Natural killer cell (primary cell): ENCODE data around the gene ATP8B4. TPM values are rescaled to one million over a fixed set of nuclear protein-coding genes. Genes with fewer than 3 reads are reported as not detected.

Source experiments
- ATAC-seq, 3 donors: fragments of 150-1000 bp in 2 of 3; fragments of 200-7000 bp in 1 of 3; cut with Tn5 transposase; 1 replicate in 1 of 3; 2 replicates in 2 of 3; pipeline ENCODE4 v1.10.0; 2021; ENCODE audit warnings: mild to moderate bottlenecking in 2 of 3, moderate library complexity in 2 of 3
- DNase-seq, 2 donors: peaks; one replicate each; pipeline versions ENCODE4 v3.0.0 to v3.0.0-alpha.2; 2013 to 2021; ENCODE audit warnings: mixed read lengths in 1 of 2
- H3K27ac ChIP-seq: one replicate; pipeline ENCODE4 v1.5.1; 2013; ENCODE audit warnings: mild to moderate bottlenecking, low read length
- H3K27me3 ChIP-seq: one replicate; pipeline ENCODE4 v1.6.1; 2013; ENCODE audit warnings: low read length; ENCODE audit not compliant: control insufficient read depth, insufficient read depth
- H3K36me3 ChIP-seq: one replicate; pipeline ENCODE4 v1.6.1; 2013; ENCODE audit warnings: low read length; ENCODE audit not compliant: control insufficient read depth, insufficient read depth
- H3K4me1 ChIP-seq: one replicate; pipeline ENCODE4 v1.6.1; 2013; ENCODE audit warnings: low read length; ENCODE audit not compliant: control insufficient read depth, insufficient read depth
- H3K4me3 ChIP-seq: one replicate; pipeline ENCODE4 v1.5.1; 2013; ENCODE audit warnings: low read length
- H3K9me3 ChIP-seq: one replicate; pipeline ENCODE4 v1.6.1; 2013; ENCODE audit warnings: low read length; ENCODE audit not compliant: control insufficient read depth, insufficient read depth
- H3K27ac Mint-ChIP-seq, 2 donors: one replicate each; pipeline ENCODE4 v1.8.0; 2022; ENCODE audit warnings: mild to moderate bottlenecking in 2 of 2, mixed read lengths in 2 of 2, moderate library complexity in 1 of 2
- H3K27me3 Mint-ChIP-seq, 2 donors: one replicate each; pipeline ENCODE4 v1.8.0; 2022; ENCODE audit warnings: low read depth in 2 of 2, mixed read lengths in 2 of 2
- H3K36me3 Mint-ChIP-seq: one replicate; pipeline ENCODE4 v1.8.0; 2022; ENCODE audit warnings: mixed read lengths
- H3K4me1 Mint-ChIP-seq, 2 donors: one replicate each; pipeline ENCODE4 v1.8.0; 2022; ENCODE audit warnings: mixed read lengths in 2 of 2
- H3K4me3 Mint-ChIP-seq: one replicate; pipeline ENCODE4 v1.8.0; 2022; ENCODE audit warnings: mild to moderate bottlenecking, moderate library complexity, mixed read lengths
- H3K9me3 Mint-ChIP-seq, 2 donors: one replicate each; pipeline ENCODE4 v1.8.0; 2022; ENCODE audit warnings: mixed read lengths in 2 of 2
- CTCF ChIP-seq: fragments of 200-600 bp; IDR thresholded peaks from one replicate; pipeline ENCODE4 v1.8.0; 2022; ENCODE audit warnings: antibody characterized with exemption
- WGBS: methylation state at CpG from one replicate; pipeline ENCODE4 v1.1.7; 2013; ENCODE audit warnings: missing lambda C conversion rate; ENCODE audit not compliant: insufficient coverage; 5-methylcytosine and 5-hydroxymethylcytosine counted together
- intact Hi-C: fragments of 100-400 bp; cut with micrococcal nuclease; formaldehyde crosslinking; loops from one replicate; pipeline ENCODE4 v1.14.2; 2022
- total RNA-seq, 4 donors: library from RNA; stranded (reverse); fragments of 120-200 nt in 1 of 4; gene quantifications; one replicate each; pipeline versions ENCODE4 v1.2.3 to v1.2.4, GENCODE V29; 2013 to 2022

The ATP8B4 gene
- total RNA-seq, 3 donors from 2014 or later (not counting 1 experiment from before 2014, with no cell fraction given), result 55.6 to 89.5 (median 75.1) TPM

- Mint-ChIP-seq H3K9me3 (peaks cover 0 to under 1% of the 10 kb centered on the region in 2 donors), H3K4me1 (peaks cover 88 to 90% of the 10 kb centered on the region in 2 donors), H3K27ac (peak overlapping the region; percentile 91 to 92), H3K4me3 (peak overlapping the region; percentile 11), H3K27me3 (no peaks in the 10 kb centered on the region), H3K36me3 (no peaks in the 10 kb centered on the region)
- H3K27me3 ChIP-seq, result no peaks in the 10 kb centered on the region
- WGBS, result 72% methylated on average over 5 of the region's 5 CpGs
- H3K4me3 ChIP-seq, result no peak overlapping the region
- DNase-seq, result no peak
- H3K4me1 ChIP-seq, result peaks cover 73% of the 10 kb centered on the region
- H3K36me3 ChIP-seq, result no peaks in the 10 kb centered on the region
- intact Hi-C loops, result no loop called here
- H3K9me3 ChIP-seq, result no peaks in the 10 kb centered on the region
- no peak for TF ChIP-seq CTCF
- H3K27ac ChIP-seq, result peak overlapping the region; percentile 34
- no peak for ATAC-seq
Measured at GRCh38 chr15:50112488-50113186, 6.4 kb downstream of the ATP8B4 start.

GRCh38 chr15:50110285-50110684 lies 8.7 kb downstream of the ATP8B4 start:
- peak overlapping the region; percentile 91 to 92 for H3K27ac Mint-ChIP-seq
- H3K27ac ChIP-seq, result peak overlapping the region; percentile 46
- no peaks in the 10 kb centered on the region for H3K36me3 Mint-ChIP-seq
- peaks cover 77 to 87% of the 10 kb centered on the region in 2 donors for H3K4me1 Mint-ChIP-seq
- intact Hi-C loops, result no loop called here
- H3K27me3 ChIP-seq, result no peaks in the 10 kb centered on the region
- no peaks in the 10 kb centered on the region for H3K9me3 ChIP-seq
- no peaks in the 10 kb centered on the region for H3K27me3 Mint-ChIP-seq
- no peaks in the 10 kb centered on the region for H3K9me3 Mint-ChIP-seq
- no peak for ATAC-seq
- no peak for DNase-seq
- H3K36me3 ChIP-seq, result no peaks in the 10 kb centered on the region
- no peak overlapping the region for H3K4me3 ChIP-seq
- H3K4me3 Mint-ChIP-seq, result peak overlapping the region; percentile 82
- no peak for TF ChIP-seq CTCF
- 77% methylated on average over 1 of the region's 3 CpGs for WGBS
- peaks cover 58% of the 10 kb centered on the region for H3K4me1 ChIP-seq

GRCh38 chr15:50109076-50109987 lies 9.7 kb downstream of the ATP8B4 start:
- H3K9me3 ChIP-seq, result no peaks in the 10 kb centered on the region
- DNase-seq, result peak in 1 of 2 donors; percentile 8
- no peak overlapping the region for H3K4me3 ChIP-seq
- Mint-ChIP-seq H3K9me3 (no peaks in the 10 kb centered on the region), H3K4me1 (peaks cover 72 to 86% of the 10 kb centered on the region in 2 donors), H3K27ac (peak overlapping the region; percentile 91 to 92), H3K4me3 (peak overlapping the region; percentile 82), H3K36me3 (peaks cover under 1% of the 10 kb centered on the region), H3K27me3 (no peaks in the 10 kb centered on the region)
- WGBS, result 11% methylated on average over 3 of the region's 3 CpGs
- no peaks in the 10 kb centered on the region for H3K36me3 ChIP-seq
- H3K27me3 ChIP-seq, result no peaks in the 10 kb centered on the region
- peaks cover 49% of the 10 kb centered on the region for H3K4me1 ChIP-seq
- no peak for TF ChIP-seq CTCF
- ATAC-seq, result peak in 2 of 3 donors; percentile 14 to 27
- intact Hi-C loops, result loop anchor here (5.0 kb wide), 3 partner anchors 62 to 487 kb away; partner anchors contain the start of genes DTWD1 and FAM227B
- H3K27ac ChIP-seq, result peak overlapping the region; percentile 74
